C1 segment of cervical spinal cord (tissue), 14 donors: Measurements from ENCODE around the gene ERFL.
"Not testable (repeated sequence)": the region's sequence is repeated elsewhere in the genome, so short reads cannot be mapped to it uniquely, and the experiment has no call there.

Source experiments
- DNase-seq, 14 donors: peaks; one replicate each; lab custom pipeline; 2025; lab: John Stamatoyannopoulos, UW

Gene ERFL

DNA sequence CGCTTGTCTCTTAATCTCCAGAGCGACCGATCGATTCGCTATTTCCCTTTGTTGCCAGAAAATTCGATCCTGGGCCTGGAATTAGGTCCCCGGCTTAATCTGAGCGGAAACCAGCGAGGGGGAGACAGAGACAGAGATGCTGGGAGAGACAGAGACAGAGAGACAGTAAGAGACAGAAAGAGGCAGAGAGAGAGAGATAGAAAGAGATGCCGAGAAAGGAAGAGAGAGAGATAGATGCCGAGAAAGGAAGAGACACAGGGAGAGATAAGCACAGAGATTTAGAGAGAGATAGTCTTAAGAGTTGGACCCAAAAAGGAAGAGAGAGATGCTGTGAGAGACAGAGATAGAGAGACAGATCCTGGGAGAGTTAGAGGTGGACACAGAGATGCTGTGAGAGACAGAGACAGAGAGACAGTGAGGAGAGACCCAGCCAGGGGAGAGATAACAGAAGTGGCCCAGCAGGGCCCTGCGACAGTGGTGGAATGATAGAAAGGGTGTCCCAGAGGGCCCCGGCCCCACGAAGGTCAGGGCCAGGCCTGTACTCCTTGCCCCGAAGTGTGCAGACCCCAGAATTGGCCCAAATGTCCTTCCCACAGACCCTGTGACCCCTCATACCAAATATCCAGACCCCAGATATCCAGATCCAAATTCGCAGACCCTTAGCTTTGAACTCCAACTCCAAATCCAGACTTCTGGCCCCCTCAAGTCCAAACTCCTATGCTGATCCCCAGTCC is 1.3 kb downstream of the ERFL start:
- DNase-seq: no peak

DNA sequence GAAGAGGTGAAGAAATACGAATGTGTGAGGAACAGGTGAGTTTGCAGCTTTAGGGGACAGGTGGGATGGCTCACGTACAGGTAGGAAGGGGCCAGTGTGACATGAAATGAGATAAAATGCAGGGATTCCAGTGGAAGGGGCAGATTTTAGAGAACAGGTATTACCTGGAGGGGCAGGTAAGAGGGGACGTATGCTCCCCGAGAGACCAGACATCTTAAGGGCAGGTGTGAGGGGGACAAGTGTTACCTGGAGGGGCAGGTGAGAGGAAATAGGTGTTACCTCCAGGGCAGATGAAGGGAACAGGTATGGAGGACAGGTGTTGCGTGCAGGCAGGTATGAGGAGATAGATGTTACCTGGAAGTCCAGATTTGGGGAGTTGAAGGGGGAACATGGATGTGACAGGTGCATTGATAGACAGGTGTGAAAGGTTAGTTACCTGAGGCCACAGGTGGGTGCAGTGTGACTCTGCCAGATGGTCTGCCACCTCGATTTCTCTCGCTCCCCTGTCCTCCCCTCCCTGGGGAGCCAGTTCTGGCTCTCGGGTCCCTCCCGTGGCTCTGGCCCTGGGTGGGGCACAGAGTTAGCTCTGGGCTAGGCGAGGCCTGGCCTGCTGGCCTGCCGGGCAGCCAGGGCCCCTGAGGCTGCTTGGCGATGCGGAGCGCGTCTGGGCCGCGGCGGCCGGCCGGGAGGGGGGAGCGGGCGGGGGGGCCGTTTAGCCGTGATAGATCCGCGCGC is 2.1 kb downstream of the ERFL start:
- no peak for DNase-seq

DNA sequence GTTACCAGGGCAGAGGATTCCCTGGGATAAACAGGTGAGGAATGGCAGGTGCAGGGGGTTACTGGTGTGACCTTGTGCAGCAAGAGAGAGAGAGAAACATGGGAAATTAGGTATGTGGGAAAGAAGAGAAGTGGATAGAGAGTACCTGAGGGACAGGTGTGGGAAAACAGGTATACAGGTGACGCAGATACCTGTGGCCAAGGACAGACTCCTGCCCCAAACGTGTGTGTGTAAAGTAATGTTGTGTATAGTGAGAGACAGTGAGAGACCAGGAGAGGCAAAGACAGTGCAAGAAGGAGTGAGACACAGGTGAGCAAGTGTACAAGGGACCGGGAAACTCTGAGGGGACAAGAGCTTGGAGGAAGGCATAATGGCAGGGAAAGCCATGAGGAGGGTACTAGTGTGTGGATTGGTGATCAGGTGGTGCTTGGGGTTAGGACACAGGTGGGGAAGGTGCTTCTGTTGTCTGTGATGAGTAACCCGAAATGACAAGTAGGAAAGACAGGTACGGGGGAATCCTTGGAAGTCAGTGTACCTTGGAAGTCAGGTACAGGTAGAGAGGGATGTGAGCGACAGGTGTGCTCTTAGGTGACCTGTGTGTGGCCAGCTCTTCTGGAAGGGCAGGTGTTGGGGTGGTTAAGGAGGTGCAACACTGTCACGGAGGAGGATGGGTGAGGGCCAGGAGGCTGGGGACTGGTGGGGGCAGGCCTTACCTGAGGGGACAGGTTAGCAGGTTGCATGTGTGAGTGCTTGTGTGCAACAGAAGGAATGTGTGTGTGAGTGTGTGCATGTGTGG is 2.8 kb downstream of the ERFL start:
- DNase-seq: no peak

DNA sequence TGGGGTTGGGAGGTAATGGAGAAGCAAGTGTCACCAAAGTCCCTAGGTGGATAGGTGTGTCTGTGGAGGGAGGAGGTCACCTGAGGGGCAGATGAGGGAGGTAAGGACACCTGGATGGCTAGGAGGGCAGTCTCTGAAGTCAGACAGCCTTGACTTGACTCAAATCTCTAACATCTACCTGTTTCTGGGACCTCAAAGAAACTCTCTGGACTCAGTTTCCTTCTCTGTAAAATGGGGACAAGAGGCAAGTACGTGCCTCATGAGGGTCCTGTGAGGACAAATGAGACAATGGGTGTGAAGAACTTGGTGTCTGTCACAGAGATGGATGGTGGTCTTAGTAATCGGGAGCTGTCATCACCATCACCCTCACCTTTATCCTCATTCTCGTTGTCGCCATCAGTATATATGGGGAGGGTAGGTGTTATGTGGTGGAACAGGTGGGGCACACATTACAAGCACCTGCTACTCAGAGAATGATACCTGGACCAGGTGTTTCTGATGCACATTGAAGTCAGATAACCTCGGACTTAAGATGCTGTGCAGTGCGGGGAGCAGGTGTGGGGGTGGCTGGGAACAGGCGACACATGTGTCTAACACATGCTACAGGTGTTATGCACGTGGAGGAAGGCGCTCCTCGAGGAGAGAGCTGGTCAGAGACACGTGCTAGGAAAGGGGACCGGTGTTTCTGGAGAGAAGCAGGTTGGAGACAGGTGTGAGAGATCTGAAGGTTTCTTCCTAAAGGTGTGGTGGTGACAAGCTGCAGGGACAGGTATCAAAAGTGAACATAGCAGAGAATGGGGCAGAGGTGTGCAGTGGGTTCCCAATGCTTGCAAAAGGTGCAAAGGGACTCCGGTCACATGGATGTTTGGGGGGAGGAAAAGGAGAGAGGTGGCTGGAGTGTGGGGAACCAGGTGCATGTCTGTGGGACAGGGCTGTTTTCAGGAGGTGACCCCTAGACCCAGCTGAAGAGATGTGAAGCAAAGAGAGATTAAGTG is 3.8 kb downstream of the ERFL start:
- DNase-seq: no peak

DNA sequence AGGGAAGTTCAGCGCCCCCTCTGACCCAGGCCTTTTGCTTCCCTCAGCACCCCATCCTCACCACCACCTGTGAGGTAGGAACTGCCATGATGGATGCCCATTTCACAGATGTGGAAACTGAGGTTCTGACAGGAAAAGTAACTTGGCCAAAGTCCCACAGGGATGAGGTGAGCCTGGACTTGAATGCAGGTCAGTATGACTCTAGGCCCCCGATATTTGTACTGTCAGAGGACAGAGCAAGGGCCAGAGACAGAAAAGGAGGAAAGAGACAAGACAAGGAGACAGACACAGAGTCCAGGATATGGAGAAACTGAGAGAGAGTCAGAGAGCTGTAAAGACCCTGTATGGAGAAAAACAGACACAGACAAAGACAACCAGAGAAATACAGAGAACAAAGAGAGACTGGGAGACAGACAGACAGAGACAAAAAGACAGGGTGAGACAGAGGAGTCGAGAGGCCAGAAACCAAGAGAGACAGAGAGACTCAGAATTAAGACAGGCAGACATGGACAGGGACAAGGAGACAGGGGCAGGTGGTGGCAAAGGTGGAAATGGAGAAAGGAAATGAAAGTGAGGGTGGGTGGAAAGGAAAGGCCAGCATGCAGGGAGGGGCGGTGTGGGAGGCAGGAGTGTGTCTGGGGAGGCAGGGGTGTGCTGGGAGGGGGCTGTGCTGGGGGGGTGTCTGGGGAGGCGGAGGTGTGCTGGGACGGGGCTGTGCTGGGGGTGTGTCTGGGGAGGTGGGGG is 5.0 kb downstream of the ERFL start:
- DNase-seq: no peak

DNA sequence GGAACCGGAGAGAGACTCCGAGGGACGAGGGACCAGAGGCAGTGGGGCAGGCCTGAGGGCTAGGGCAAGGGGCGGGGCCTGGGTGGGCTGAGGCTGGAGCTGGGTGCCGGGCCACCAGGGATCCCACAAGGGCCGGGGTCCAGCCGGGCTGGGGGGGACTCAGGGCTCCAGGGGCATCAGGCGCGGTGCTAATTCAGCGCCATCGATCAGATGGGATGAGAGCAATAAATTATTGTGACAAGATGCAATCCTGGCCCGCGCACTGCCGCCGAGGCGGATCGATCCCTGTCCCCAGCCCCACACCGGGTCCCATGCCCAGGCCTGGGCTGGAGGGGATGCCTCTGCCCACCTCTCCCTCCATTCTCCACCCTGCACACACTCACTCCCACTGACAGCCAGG is 5.7 kb downstream of the ERFL start:
- DNase-seq: no peak

DNA sequence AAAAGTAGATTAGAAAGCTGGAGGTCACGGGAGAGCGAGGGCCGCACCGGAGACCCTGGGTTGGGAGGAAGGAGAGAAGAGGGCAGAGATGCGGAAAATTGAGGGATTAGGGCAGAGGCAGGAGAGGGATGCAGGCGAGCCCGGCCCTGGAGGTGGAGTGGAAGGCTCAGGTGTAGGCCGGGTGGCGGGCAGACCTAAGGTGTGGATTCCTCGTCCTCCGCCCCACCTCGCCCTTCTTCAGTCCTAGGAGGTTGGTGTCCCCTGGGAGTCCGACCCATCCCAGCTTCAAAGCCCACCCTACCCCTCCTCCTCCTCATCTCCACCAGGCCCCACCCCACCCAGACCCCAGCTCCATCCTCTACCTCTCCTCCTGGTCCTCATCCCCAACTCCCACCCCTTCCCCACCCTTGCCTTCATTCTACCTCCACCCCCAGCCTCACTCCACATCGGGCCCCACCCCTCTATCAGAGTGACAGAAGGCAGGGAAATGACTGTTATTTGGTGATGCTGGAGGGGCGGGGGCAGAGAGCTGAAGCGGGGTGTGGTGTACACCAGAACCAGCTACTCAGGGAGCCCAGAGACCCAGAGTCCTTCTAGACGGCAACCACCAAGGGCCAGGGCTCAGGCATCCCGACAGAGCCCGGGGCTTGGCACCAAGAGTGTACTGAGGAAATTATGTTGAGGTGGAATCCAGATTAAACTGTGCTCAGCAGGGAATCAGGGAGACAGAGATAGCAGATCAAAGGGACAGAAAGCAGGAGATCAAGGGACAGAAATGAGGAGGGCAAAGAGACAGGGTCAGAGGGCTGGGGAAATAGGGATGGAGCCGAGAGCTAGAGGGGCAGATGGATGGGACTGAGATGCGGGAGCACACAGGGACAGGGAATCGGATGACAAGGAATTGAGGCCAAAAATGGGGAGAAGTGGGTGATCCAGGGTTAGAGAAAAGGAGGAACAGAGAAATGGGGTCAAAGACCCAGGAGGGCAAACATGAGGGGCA is 6.4 kb downstream of the ERFL start:
- no peak for DNase-seq

DNA sequence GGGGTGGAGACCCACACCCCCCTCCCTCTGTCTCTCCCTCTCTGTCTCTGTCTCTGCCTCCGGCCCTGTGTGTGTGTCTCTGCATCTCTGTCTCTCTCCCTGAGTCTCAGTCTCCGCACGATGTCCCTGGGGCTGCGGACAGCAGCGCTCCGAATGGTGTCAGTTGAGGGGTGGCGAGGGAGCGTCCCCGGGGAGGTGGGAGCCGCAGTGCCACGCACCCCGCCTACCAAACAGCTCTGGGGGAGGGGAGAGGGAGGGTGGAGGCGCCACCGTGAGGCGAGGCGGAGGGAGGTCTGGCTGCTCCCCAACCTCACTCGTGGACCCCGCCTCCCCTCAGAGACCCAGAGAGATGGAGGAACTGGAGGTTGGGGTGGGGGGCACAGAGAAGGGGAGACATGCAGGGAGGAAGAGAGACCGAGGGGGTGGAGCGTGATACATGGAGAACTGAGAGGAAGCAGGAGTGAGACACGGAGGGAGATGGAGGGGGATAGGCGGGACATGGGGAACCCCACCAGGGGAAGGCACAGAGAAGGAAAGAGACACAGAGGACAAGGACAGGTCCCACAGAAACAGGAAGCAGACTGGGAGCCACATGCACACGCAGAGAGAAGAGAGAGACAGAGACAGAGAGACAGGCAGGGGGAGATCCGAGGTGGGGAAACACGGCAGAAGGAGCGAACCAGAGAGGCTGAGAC is 7.2 kb downstream of the ERFL start:
- DNase-seq: no peak

DNA sequence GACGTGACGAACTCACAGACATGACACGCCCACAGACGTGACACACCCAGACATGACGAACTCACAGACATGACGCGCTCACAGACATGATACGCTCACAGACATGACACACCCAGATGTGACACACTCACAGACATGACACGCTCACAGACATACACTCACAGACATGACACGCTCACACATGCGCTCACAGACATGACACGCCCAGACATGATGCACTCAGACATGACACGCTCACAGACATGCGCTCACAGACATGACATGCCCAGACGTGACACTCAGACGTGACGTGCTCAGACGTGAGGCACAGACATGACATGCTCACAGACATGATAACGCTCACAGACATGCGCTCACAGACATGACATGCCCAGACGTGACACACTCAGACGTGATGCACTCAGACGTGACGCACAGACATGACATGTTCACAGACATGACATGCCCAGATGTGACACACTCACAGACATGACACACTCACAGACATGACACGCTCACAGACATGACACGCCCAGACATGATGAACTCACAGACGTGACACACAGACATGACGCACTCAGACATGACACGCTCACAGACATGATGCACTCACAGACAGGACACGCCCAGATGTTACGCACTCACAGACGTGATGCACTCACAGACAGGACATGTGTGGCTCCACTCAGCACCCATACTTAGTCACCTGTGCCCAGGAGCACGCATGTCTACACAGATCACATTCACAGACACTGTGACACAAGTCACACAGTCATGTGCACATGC is 8.1 kb downstream of the ERFL start:
- DNase-seq: no peak

DNA sequence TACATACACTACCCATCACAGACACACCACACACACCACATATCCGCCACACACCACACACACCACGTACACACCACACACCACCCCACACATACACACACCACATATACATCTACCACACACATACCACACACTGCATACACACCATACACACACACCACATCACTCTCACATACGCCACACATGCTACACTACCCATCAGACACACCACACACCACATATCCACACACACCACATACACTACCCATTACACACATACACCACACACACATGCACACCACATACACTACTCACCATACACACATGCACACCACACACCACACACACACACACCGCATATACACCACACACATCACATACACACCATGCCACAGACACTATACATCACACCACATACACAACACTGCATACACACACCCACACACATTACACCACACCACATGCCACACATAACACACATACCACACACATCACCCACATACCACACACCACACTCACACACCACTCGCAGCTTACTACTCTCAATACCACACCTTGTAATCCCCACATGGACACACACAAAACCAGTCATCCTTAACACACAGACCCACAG is 9.5 kb downstream of the ERFL start:
- no peak for DNase-seq

DNA sequence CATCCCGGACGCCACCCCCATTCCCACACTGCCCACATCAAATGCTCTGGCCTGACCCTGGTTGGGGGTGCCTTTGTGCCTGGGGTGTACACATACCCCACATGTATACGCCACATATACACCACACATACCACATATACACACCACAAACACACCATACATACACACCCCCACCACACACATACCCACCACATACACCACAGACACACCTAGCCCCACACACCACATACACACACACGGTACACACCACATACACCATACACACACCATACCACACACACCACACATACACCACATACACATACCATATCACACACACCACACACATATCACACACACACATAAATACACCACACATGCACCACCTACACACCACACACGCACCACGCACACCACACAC is 10.2 kb downstream of the ERFL start:
- DNase-seq: no peak

DNA sequence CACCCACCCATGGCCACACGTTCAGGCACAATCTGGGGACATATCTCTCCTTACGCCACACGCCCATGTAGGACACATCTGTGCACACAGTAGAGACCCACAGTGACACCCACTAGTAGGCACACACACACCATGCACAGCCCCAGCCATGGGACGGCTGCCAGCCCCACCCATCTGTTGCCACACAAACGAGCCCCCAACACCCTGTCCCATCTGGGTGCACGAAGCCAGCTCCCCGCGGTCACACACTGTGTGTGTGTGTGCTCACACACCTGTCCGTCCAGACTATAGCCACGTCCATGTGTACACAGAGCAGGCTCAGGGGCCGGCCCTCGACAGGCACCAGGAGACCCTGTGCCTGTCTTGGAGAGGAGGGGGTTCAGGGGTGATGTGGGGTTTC is 10.6 kb downstream of the ERFL start:
- no peak for DNase-seq

DNA sequence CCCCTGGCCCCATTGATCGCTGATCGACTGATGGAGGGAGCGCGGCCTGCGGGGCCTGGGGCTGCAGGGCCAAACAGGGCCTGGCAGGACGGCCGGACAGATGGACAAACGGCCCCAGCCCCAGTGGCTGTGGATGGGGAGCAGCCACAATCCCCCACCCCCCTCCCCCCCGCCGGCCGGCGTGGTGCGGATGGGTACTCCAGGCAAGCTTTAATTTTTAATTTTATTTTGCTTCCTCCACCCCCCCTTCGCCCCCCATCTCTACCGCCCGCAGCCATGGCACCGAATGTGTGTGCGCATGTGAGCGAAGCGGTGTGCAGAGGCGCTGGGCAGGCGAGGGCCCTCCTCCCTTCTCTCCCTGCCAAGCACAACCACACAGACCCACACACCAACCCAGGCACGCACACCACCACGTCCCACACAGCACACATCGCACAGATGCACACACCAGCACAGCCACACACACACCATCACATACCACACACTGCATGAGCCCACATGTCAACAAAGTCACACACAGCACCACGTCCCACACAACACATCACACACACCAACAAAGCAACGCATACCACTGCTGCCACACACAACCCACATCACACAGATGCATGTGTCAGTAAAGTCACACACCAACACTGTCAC is 12.4 kb downstream of the ERFL start:
- DNase-seq: no peak

DNA sequence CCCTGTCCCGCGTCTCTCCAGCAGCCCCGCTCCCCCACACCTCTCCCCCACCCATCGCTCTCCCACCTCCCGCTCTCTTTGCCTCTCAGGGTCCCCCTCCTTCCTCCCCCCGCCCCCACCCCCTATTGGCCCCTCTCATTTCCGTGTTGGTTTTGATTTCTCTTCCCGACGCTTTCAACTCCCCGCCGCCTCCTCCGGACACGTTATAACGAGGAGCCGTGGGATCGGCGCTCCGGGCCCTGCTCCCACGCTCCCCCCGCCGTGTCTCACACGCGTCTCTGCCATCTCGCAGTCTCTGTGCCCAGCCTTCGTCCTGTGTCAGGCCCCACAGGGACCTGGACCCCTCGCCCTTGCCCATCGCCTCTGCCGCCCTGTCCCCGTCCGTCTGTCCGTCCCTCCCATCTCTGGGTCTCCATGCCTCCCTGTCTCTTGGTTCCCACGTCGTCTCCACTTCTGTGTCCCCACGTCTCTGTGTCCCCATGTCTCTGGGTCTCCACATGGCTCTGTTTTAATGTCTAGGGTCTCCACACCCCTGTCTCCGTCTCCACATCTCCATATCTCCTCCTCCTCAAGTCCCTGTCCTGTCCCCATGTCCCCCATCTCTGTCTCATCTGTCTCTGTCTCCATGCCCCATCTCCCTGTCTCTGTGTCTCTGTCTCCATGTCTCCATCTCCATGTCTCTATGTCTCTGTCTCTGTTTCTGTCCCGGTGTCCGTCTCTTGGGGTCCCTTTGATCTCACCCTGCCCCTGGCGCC is 13.1 kb downstream of the ERFL start:
- DNase-seq: no peak

DNA sequence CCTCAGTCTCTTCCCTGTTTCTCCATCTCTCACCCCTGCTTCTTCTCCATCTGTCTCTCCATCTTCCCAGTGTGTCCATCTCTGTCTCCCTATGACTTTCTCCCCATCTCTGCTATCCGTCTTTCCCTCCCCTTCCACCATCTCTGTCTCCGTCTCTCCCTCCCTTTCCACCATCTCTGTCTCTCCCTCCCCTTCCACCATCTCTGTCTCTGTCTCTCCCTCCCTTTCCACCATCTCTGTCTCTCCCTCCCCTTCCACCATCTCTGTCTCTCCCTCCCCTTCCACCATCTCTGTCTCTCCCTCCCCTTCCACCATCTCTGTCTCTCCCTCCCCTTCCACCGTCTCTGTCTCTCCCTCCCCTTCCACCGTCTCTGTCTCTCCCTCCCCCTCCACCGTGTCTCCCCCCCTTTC is 13.8 kb downstream of the ERFL start:
- not testable (repeated sequence) for DNase-seq
